ENCODE results near the gene ATP11C.
"Not testable (repeated sequence)": the region's sequence is repeated elsewhere in the genome, so short reads cannot be mapped to it uniquely, and the experiment has no call there.

ATP11C gene

DNA sequence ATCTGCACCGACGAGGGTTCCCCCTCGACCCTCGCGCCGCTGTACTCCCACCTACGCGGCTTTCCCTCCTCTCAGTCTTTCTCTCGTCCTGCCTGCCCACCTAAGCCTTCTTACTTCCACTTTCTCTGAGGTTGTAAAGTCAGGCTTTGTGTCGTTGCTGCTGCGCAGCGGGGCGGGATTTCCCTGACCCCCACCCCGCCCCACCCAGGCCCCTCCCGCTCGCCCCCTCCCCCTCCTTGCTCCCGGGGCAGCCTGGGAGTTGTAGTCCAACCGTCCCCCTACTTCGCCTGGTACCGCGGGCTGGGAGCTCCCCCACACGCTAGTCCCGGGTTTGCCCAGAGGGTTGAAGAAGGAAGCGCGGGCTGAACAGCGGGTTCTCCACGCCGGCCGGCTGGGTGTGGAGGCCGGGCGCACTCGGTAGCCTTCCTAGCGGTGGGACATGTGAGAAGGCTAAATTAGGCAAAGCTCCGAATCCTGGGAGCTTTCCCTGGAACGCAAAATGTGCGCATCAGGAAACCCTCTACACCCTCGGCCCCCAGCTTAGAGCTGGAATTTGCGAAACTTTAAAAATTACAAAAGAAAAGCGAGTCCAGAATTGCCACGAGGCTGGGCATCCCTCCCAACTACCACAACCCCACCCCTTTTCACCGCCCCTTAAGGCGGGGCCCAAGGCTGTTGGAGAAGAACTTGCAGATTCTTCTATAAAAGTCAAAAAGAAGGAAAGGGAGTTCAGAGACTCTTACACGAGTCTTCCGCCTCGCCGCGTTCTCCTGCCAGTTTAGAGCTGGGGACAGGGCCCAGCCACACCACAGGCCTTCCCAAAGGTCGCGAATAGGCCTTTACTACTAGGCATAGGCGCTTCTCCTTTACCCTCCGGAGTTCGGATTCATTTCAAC, at the start of gene ATP11C:
ATP11C (minus strand) TSS at position 153 of the 896 bp plus-strand sequence. CDS start 1,011 bp downstream, outside the sequence.
- DNase-seq (ENCODE audit: low read depth in 3 of 3) = peak; percentile 69 to 78 (median 72)

GRCh38 chrX:139974471-139974870, 41.6 kb upstream of the ATP11C start:
- no peak for DNase-seq (ENCODE audit: low read depth in 3 of 3)

- no peak for DNase-seq (ENCODE audit: low read depth in 3 of 3)
Observed at GRCh38 chrX:139972629-139973624, 40.1 kb upstream of the ATP11C start.

DNA sequence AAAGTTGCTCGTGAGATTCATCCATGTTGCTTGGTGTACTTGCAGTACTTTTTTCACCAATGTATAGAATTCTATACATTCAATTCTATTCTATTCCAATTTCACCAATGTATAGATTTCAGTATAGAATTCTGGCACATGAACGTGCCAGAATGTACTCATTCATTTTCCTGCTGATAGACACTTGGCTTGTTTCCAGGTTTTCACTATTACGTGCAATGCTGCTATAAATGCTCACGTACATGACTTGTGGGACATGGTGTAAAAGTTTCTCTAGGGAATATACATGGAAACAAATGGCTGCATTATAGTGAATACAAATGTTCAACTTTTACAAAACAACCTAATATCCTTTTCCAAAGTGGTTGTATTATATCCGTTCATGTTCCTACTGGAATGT, 39.3 kb upstream of the ATP11C start:
- no peak for DNase-seq (ENCODE audit: low read depth in 3 of 3)

GRCh38 chrX:139971394-139971749, 38.5 kb upstream of the ATP11C start:
- no peak for DNase-seq (ENCODE audit: low read depth in 3 of 3)

- no peak for DNase-seq (ENCODE audit: low read depth in 3 of 3)
Observed at GRCh38 chrX:139969286-139969685, 36.4 kb upstream of the ATP11C start.

- DNase-seq (ENCODE audit: low read depth in 3 of 3) = no peak
Observed at GRCh38 chrX:139967750-139968149, 34.9 kb upstream of the ATP11C start.

DNA sequence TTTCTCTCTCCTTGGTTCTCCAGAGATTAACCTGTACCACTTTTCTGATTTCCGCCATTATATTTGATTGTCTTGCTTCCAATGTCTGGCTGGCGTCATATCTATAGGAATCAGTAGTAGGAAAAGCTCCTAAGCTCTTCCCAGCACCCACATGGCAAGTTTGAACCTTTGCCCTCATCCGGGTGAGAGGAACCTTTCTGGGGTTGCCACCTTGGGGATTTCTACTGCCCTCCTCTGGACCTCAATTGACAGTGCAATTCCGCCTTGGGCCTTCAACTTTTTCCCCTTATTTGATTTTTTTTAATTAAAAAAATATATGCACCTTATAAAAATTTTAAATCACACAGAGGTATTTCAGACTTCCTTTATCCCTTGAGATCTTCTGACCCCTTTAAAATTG, 34.4 kb upstream of the ATP11C start:
- DNase-seq (ENCODE audit: low read depth in 3 of 3) = no peak

GRCh38 chrX:139966159-139966558, 33.3 kb upstream of the ATP11C start:
- DNase-seq (ENCODE audit: low read depth in 3 of 3) = not testable (repeated sequence)

- no peak for DNase-seq (ENCODE audit: low read depth in 3 of 3)
Observed at GRCh38 chrX:139965421-139965820, 32.6 kb upstream of the ATP11C start, which contains the start of gene CXorf66. CXorf66 (minus strand) TSS chrX:139965521; CDS start chrX:139965496, 25 bp downstream.

DNA sequence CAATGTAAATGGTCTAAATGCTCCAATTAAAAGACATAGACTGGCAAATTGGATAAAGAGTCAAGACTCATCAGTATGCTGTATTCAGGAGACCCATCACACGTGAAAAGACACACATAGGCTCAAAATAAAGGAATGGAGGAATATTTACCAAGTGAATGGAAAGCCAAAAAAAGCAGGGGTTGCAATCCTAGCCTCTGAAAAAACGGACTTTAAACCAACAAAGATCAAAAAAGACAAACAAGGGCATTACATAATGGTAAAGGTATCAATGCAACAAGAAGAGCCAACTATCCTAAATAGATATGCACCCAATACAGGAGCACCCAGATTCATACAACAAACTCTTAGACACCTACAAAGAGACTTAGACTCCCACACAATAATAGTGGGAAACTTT, 28.2 kb upstream of the ATP11C start:
- not testable (repeated sequence) for DNase-seq (ENCODE audit: low read depth in 3 of 3)

DNA sequence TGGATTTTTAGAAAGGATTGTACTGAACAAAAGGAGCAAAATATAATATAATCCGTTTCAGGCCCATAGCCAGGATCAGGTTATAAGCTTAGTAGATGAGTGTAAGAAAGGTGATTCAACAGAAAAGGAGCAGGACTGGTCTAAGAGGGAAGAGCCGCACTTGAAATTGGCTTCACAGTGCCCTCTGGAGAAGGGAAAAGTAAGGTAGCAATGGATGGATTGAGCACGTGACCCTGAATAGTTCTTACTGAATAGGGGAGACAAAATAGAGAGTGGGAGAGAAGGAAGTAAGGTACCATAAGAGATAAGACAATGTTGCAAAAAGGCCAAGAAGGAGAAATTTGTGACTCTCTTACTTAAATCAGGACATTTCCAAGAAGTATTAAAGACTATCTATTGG, 16.9 kb upstream of the ATP11C start:
- no peak for DNase-seq (ENCODE audit: low read depth in 3 of 3)

- DNase-seq (ENCODE audit: low read depth in 3 of 3) = no peak
Observed at GRCh38 chrX:139945075-139945474, 12.2 kb upstream of the ATP11C start.

- no peak for DNase-seq (ENCODE audit: low read depth in 3 of 3)
Observed at GRCh38 chrX:139936259-139936658, 3.4 kb upstream of the ATP11C start.

GRCh38 chrX:139933904-139934303, 1.1 kb upstream of the ATP11C start:
- DNase-seq (ENCODE audit: low read depth in 3 of 3) = no peak

DNA sequence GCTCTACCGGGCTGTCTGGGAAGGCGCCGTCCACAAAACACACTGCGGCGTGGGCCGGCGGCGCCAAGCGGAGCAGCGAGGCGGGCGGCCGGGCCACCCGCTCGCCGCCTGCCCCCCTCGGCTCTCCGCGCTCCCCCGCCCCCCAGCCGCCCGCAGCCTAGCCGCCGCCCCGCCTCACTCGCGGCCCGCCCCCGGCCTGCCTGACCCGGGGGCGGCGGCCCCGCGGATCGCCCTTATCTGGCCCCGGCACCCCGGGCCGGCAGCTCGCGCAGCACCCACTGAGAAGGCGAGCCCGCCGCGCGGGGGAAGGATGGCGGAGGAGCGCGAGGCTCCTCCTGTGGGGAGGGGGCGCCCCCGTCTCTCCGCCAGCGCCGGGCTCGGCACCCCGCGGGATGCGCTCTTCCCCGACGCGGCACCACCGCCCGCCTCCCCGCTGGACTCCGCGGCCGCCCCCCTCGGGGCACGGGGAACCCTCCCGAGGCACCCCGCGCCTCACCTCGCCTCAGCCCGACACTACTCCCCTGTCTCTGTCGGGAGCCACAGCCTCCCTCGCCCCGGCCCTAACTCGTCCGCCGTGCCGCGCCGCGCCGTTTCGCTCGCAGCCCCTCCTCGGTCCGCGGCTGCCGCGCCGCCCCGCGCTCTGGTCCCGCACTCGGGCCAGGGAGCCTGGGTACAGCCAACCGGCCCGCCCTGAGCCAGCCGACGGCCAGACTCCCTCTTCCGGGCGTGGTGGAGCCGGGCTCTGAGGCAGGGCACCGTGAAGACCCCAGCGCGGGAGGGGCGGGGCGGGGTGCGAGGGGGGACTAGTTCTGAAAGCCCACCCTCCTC, 566 bp downstream of the ATP11C start:
- DNase-seq (ENCODE audit: low read depth in 3 of 3) = peak; percentile 2 to 19 (median 3)

- no peak for DNase-seq (ENCODE audit: low read depth in 3 of 3)
Observed at GRCh38 chrX:139931646-139932072, 1.2 kb downstream of the ATP11C start.

DNA sequence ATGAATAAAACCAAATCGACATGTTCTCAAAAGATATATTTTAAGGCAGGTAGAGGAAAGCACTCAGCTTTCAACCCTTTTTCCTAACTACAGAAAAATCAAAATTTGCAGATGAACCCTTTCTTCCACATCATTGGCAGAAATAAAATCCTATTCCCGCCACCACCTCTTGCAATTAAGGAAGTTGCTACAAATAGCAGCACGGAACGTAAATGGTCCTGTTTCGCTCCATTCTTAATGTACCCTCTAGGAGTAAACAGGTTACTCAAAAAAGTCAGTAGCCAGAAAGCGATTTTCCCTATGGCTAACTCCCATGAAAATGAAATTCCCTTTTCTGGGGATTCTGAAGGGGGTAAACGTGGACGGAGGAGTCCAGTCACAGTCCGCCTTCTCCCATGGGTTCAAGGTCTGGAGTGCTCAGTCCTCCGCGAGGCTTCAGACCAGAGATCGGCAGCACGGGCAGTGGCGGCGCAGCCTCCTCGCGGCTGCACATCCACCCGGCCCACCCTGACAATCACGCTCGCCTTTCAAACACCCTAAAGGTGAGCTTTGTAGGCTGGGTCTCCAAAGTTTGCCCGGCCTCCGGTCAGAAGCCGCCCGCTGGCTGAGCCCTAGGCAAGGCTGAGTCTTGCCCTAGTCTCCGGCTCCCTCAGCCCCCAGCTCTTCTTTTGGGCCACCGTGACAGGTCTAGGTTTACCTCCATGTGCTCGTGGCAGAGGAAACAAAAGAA, 1.8 kb downstream of the ATP11C start:
- peak in 1 of 3 experiments; percentile 1 for DNase-seq (ENCODE audit: low read depth in 3 of 3)

GRCh38 chrX:139930401-139930800, 2.5 kb downstream of the ATP11C start:
- no peak for DNase-seq (ENCODE audit: low read depth in 3 of 3)

DNA sequence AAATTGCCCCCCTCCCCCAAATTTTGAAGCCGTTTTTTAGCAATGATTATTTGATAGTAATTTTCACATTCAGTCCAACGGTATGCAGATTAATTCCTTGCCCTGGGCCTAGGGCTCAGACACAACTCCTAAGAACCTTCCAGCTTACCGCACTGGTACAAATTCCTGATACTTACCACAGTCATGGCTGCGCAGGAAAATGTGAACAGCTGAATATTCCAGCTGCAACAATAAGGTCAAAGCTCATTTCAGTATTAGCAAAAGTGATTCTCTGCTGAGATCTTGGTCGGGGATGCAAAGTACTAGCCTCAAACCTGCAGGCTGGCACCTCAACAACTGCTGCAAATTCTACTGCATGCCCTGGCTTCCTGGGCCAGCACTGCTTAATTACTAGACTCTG, 3.0 kb downstream of the ATP11C start:
- no peak for DNase-seq (ENCODE audit: low read depth in 3 of 3)

DNA sequence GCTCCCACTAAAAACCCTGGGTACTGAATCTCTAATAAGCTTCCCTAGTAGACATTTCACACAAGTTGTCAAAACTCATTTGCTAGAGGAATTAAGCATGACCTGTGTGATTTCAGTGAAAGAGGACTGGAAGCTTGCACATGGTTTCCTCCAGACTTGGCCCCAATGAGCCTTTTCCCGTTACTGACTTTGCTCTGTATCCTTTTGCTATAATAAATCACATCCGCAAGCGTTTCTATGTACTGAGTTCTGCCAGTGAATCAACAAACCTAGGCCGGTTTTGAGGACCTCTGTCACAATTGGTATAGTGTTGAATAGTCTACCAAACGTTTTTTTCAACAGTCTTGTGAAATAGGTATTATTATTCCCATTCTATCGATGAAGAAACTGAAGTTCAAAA, 8.2 kb downstream of the ATP11C start:
- DNase-seq (ENCODE audit: low read depth in 3 of 3) = no peak
